Upper lobe of right lung (tissue), 1 donor: ENCODE results near the gene BRD4. TPM values are rescaled to one million over a fixed set of nuclear protein-coding genes. Genes with fewer than 3 reads are reported as not detected.
A peak's percentile ranks its signal among the peaks of the same experiment; 100 is the strongest.

ENCODE experiments used
- ATAC-seq: fragments of 200-7000 bp; cut with Tn5 transposase; one replicate; pipeline ENCODE4 v1.9.1; 2020; ENCODE audit warnings: mild to moderate bottlenecking, moderate library complexity
- DNase-seq: peaks from one replicate; pipeline ENCODE4 v3.0.0-alpha.2; 2020
- H3K27ac ChIP-seq: fragments of 200-600 bp; one replicate; pipeline ENCODE4 v1.8.0; 2022
- H3K27me3 ChIP-seq: fragments of 200-600 bp; one replicate; pipeline ENCODE4 v1.8.0; 2022; ENCODE audit warnings: mild to moderate bottlenecking
- H3K36me3 ChIP-seq: fragments of 200-600 bp; one replicate; pipeline ENCODE4 v1.8.0; 2022
- H3K4me1 ChIP-seq: fragments of 200-600 bp; one replicate; pipeline ENCODE4 v1.8.0; 2022
- H3K4me3 ChIP-seq: fragments of 200-600 bp; one replicate; pipeline ENCODE4 v1.8.0; 2022; ENCODE audit warnings: mild to moderate bottlenecking
- H3K9me3 ChIP-seq: fragments of 200-600 bp; one replicate; pipeline ENCODE4 v1.8.0; 2022
- CTCF ChIP-seq: fragments of 200-600 bp; IDR thresholded peaks from one replicate; pipeline ENCODE4 v1.8.0; 2022; ENCODE audit warnings: antibody characterized with exemption
- intact Hi-C: fragments of 100-400 bp; cut with DNase I; formaldehyde crosslinking; loops from one replicate; pipeline ENCODE4 v1.11.0; 2022
- total RNA-seq: library from RNA; stranded (reverse); fragmentation: NEBNext Ultra II Directional; extraction: Animal tissue kit (Norgen Biotek cat#: 25700); gene quantifications from one replicate; pipeline ENCODE4 v1.2.1, GENCODE V29; 2021
- donor health status: DM: no; HTN: yes; CAD: no; lungs with severe emphysema.

The BRD4 gene
- total RNA-seq, 1 donor from 2014 or later, result 101 TPM

GRCh38 chr19:15201374-15202023 lies 130.8 kb downstream of the BRD4 start:
- H3K27ac ChIP-seq, result no peak overlapping the region
- intact Hi-C loops, result no loop called here
- no peak for DNase-seq
- H3K4me3 ChIP-seq, result peak overlapping the region; percentile 25
- no peaks in the 10 kb centered on the region for H3K36me3 ChIP-seq
- H3K4me1 ChIP-seq, result peaks cover 7% of the 10 kb centered on the region
- ATAC-seq, result no peak
- no peaks in the 10 kb centered on the region for H3K9me3 ChIP-seq
- no peak for TF ChIP-seq CTCF
- H3K27me3 ChIP-seq, result peaks cover 6% of the 10 kb centered on the region

- Histone ChIP-seq H3K9me3 (no peaks in the 10 kb centered on the region), H3K36me3 (no peaks in the 10 kb centered on the region), H3K4me1 (peaks cover 7% of the 10 kb centered on the region), H3K27me3 (peaks cover 6% of the 10 kb centered on the region), H3K27ac (peak within 1 kb of the TSS; percentile 55), H3K4me3 (peak within 1 kb of the TSS; percentile 52)
- intact Hi-C loops, result no loop called here
- TF ChIP-seq CTCF, result no peak
- ATAC-seq (peak; percentile 26), DNase-seq (no peak)
Measured at GRCh38 chr19:15200553-15201364, 131.6 kb downstream of the BRD4 start, which contains the start of gene NOTCH3. NOTCH3 (minus strand) TSS chr19:15200995; CDS start chr19:15200905, 90 bp downstream.

- intact Hi-C loops, result no loop called here
- no peaks in the 10 kb centered on the region for H3K9me3 ChIP-seq
- peaks cover 6% of the 10 kb centered on the region for H3K27me3 ChIP-seq
- no peak for ATAC-seq
- no peaks in the 10 kb centered on the region for H3K36me3 ChIP-seq
- H3K4me1 ChIP-seq, result peaks cover 10% of the 10 kb centered on the region
- no peak for TF ChIP-seq CTCF
- DNase-seq, result no peak
- H3K4me3 ChIP-seq, result peak overlapping the region; percentile 52
- peak overlapping the region; percentile 55 for H3K27ac ChIP-seq
Measured at GRCh38 chr19:15199661-15200552, 132.4 kb downstream of the BRD4 start.

GRCh38 chr19:15198951-15199660 lies 133.2 kb downstream of the BRD4 start:
- Histone ChIP-seq H3K4me1 (peaks cover 10% of the 10 kb centered on the region), H3K36me3 (no peaks in the 10 kb centered on the region), H3K27me3 (peaks cover 6% of the 10 kb centered on the region), H3K9me3 (no peaks in the 10 kb centered on the region), H3K4me3 (peak overlapping the region; percentile 52), H3K27ac (peak overlapping the region; percentile 55)
- no peak for TF ChIP-seq CTCF
- ATAC-seq, result no peak
- DNase-seq, result no peak
- intact Hi-C loops, result no loop called here

- intact Hi-C loops, result no loop called here
- no peak for ATAC-seq
Measured at GRCh38 chr19:15197942-15198341, 134.4 kb downstream of the BRD4 start.

More at GRCh38 chr19:15197942-15198341, 134.4 kb downstream of the BRD4 start:
- peaks cover 6% of the 10 kb centered on the region for H3K27me3 ChIP-seq
- no peaks in the 10 kb centered on the region for H3K9me3 ChIP-seq
- no peak for TF ChIP-seq CTCF
- no peaks in the 10 kb centered on the region for H3K36me3 ChIP-seq
- H3K4me1 ChIP-seq, result peaks cover 10% of the 10 kb centered on the region
- H3K4me3 ChIP-seq, result no peak overlapping the region
- DNase-seq, result no peak
- H3K27ac ChIP-seq, result no peak overlapping the region
